Activated CD8-positive, alpha-beta memory T cell treated with anti-CD3 and anti-CD28 coated beads for 4 hours (primary cell): ENCODE measurements around the gene HIVEP1.
A peak's percentile ranks its signal among the peaks of the same experiment; 100 is the strongest.
"Not testable (repeated sequence)": the region's sequence is repeated elsewhere in the genome, so short reads cannot be mapped to it uniquely, and the experiment has no call there.

Source experiments
- DNase-seq, 2 donors: peaks; one replicate each; pipeline ENCODE4 v3.0.0-alpha.2; 2020; ENCODE audit warnings: low read depth in 2 of 2

Gene HIVEP1

DNA sequence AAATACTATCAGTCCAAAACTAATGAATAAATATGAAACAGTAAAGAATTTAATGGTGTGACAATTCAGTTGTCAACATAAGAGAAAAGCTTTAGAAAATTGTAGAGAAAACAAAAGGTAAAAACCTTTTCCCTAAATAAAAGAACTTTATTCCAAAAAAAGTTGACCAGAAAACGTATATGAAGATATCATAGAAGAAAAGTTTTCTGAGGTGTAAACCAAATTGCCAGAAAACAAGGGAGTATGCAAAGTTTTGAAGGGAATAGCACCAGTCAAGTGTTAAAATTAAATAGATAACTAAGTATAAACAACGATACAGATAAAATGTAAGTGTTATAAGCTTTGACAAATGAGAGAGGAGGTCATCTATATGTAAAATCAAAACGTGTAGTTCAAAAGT lies 104.9 kb downstream of the HIVEP1 start:
- DNase-seq: no peak

GRCh38 chr6:12118607-12119006 lies 106.5 kb downstream of the HIVEP1 start:
- DNase-seq: no peak

DNA sequence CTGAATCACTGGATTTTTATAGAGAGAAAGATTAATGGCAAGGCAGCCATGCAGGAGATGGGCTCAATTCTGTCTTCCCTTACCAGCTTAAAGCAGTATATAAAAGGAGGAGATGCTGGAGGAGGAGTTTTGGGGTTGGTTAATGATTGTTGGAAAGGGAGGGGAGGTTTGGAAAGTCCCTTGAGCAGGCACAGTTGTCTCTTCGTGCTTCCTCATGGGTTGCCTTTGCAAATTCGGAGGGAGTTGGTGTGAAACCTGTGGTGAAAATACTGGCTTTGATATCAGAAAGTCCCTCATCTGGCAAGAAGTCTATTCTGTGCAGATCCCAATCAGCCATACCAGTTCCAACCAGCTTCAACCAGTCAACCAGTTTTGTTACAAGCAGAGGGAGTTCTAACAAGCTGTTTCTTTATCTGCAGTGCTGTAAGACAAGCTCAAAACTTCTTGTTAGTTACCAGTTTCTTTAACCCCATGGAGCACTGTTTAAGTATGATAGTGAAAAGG lies 107.0 kb downstream of the HIVEP1 start:
- DNase-seq: peak; percentile 4 to 14

DNA sequence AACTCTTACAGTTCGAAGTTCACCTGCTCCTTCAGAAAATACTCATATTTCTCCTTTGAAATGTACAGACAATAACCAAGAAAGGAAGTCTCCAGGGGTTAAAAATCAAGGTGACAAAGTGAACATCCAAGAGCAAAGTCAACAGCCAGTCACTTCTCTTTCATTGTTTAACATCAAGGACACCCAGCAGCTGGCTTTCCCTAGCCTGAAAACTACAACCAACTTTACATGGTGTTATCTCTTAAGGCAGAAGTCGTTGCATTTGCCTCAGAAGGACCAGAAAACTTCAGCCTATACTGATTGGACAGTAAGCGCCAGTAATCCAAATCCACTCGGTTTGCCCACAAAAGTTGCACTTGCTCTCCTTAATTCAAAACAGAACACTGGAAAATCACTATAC lies 113.3 kb downstream of the HIVEP1 start:
- DNase-seq: no peak

- DNase-seq: no peak
These were observed 113.9 kb downstream of the HIVEP1 start for GRCh38 chr6:12126051-12126450.

DNA sequence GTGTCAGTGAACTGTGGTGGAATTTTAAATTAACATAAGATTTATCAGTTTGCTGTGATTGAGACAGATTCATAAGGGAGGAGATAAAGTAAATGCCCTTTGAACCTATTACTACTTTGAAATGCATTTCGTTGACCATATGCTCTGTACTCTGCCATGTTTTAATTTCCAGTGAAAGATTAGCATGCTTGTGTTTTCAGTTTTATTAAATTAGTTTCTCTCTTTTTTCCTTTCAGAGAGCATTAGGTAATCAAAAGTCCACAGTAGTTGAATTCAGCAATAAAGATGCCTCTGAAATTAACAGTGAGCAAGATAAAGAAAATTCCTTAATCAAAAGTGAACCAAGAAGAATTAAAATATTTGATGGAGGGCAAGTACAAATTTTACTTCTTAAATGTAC lies 117.4 kb downstream of the HIVEP1 start:
- no peak for DNase-seq

DNA sequence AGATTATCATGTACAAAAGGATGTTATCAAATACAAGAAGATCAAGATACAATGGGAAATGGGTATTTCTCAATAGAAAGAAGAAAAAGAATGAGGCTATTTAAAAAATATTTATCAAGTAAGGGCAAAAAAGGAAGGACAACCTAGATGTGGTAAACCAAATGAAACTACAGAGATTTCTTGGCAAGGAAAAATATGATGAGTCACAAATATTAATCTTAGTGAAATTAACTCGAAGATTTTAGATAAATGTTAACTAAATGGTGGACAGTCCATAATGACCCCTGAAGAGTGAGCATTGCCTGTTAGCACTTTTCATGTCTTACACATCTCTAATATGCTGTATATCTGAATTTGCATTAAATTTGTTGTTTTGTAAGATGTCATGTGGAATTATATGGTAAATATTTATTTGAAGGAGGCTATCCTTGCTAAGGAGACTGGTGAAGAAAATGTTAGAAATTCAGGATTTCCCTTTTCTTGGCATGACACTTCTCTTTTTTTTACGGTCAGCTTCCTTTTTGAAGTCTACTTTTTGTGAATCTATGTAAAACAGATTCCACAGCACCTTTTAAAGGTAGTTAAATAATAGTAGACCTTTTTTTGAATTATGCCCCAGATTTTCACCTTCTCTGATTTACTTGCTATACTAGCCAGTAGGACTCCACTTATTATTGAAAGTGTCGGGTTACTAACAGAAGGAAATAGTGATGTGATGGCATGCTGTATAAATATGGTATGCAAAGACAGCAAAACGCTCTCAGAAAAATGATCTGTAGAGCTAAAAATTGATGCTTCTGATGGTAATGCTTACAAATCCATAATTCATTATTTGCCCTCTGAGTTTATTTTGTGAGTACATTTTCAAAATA lies 120.5 kb downstream of the HIVEP1 start:
- DNase-seq: no peak

GRCh38 chr6:12134581-12134980 lies 122.5 kb downstream of the HIVEP1 start:
- no peak for DNase-seq

GRCh38 chr6:12134991-12135390 lies 122.9 kb downstream of the HIVEP1 start:
- no peak for DNase-seq

GRCh38 chr6:12136905-12137304 lies 124.8 kb downstream of the HIVEP1 start:
- no peak for DNase-seq

GRCh38 chr6:12137480-12137879 lies 125.4 kb downstream of the HIVEP1 start:
- no peak for DNase-seq

DNA sequence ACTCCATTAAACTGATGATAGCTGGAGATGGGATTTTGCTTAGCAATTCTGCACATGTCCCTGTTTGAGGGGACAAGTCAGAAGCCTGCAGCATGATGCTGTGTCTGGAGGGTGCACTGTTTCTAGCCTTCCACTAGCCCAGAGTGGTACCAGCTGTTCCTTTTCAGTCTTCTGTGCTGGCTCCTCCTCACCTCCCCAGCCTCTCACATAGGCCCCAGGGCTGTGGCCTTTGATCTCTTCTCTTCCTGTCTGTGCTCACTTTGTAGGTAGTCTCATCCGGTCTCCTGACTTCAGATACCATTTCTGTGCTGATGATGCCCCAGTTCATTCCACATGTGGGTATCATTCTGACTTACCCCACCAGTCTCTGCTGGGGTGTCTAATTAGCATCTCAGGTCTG lies 126.3 kb downstream of the HIVEP1 start:
- no peak for DNase-seq

- no peak for DNase-seq
These were observed 126.8 kb downstream of the HIVEP1 start for GRCh38 chr6:12138936-12139335.

DNA sequence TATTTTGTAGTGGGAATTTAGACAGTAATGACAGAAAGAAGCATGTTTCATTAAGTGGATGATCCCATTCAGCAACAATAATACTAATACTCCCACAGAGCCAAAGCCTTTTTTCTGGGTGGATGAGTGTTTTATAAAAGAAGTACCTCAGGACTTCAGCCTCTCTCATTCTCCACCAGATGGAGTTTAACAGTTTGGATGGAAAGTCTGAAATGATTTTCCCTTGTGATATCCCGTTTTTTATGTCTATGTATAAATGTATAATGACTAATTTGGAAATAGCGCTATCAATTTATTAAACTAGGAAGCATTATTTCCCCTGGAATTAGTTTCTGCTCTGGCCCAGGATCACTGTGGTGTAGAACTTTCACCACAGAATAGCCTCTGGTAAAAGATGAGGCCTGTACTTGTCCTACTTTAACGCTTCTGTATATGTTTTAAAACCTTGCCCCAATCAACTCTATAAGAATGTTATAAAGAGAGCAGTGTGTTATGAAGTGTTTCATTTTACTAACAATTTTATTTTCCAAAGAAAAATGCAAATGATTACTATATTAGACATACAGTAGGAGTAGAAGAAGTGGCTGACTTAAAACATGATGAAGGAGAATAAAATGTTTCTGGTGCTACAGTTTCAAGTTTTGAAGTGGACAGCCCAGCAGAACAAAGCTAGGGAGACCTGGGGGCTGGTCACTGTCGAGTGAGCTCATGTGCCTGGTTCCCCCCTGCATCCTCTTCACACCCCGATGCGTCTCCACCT lies 135.6 kb downstream of the HIVEP1 start:
- DNase-seq: no peak

- no peak for DNase-seq
These were observed 136.2 kb downstream of the HIVEP1 start for GRCh38 chr6:12148317-12148801.

DNA sequence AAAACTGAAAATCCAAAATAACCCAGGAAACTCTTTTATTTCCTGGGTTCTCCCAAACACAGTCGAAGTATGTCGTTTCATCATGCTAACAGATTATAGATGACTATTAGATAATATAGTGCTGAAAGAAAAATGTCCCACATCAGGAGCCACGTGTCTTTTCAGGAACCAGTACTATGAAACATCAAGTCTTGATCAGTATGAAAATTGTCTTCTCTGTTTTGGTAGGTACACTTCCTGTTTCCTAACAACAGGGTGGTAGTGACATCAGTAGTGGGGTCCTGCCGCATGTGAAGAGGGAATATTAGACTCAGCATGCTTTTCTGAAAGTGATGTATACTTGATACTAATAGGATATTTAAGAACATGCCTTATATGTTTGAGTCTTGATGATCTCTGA lies 136.7 kb downstream of the HIVEP1 start:
- DNase-seq: no peak

DNA sequence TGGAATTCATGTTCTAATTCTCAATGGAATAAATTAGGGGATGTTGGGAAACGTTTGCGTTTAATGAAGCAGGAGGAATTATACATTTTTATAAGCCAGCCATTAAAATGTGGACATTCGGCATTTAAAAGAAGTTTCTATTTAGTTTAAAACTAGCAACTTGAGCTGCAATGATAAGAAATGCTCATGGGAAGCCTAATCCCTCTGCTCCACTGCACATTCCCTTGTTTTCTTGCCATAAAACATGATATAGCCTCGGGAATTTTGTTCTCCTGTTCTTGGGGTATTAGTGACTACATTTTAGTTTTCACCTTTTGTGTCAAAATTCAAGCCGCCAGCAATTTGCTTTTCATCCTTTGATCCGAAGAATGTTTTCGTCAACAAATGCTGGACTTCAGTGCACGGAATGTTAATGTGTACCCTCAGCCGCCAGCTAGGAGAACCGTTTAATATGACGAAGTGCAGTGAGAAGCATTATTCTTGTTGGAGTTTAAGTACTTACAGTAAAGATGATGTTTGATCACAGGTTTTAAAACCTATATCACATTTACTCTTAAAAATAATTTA lies 137.9 kb downstream of the HIVEP1 start:
- DNase-seq: no peak

- DNase-seq: peak in 1 of 2 donors; percentile 17
These were observed 138.8 kb downstream of the HIVEP1 start for GRCh38 chr6:12150812-12151432.

- no peak for DNase-seq
These were observed 139.3 kb downstream of the HIVEP1 start for GRCh38 chr6:12151433-12151820.

GRCh38 chr6:12152023-12152970 lies 140.2 kb downstream of the HIVEP1 start:
- DNase-seq: no peak

- DNase-seq: not testable (repeated sequence)
These were observed 143.7 kb downstream of the HIVEP1 start for GRCh38 chr6:12155769-12156168.
